H9 (cell line): ENCODE data around the gene ADAMTS3. TPM values are rescaled to one million over a fixed set of nuclear protein-coding genes. Genes with fewer than 3 reads are reported as not detected.

Source experiments
- DNase-seq: peaks from one replicate; pipeline ENCODE4 v3.0.0-alpha.2; 2017
- H2AFZ ChIP-seq: one replicate; pipeline ENCODE4 v1.6.1; 2013; ENCODE audit warnings: mild to moderate bottlenecking, low read length, control low read depth, moderate library complexity
- H2AK5ac ChIP-seq: 2 replicates; pipeline ENCODE4 v1.6.1; 2013; ENCODE audit warnings: low read length, control low read depth, mixed read lengths; ENCODE audit not compliant: insufficient read length
- H2BK120ac ChIP-seq: one replicate; pipeline ENCODE4 v1.6.1; 2013; ENCODE audit warnings: low read depth, mild to moderate bottlenecking, low read length, control low read depth, inconsistent platforms; ENCODE audit not compliant: poor library complexity, severe bottlenecking
- H2BK12ac ChIP-seq: 2 replicates; pipeline ENCODE4 v1.6.1; 2013; ENCODE audit warnings: low read length, control low read depth, mixed read lengths, low read depth; ENCODE audit not compliant: insufficient read length
- H2BK15ac ChIP-seq: 2 replicates; pipeline ENCODE4 v1.6.1; 2013; ENCODE audit warnings: low read depth, low read length, control low read depth
- H2BK20ac ChIP-seq: one replicate; pipeline ENCODE4 v1.6.1; 2013; ENCODE audit warnings: low read depth, mild to moderate bottlenecking, low read length, control low read depth, inconsistent platforms; ENCODE audit not compliant: poor library complexity, severe bottlenecking
- H2BK5ac ChIP-seq: 2 replicates; pipeline ENCODE4 v1.6.1; 2013; ENCODE audit warnings: low read length, control low read depth, mixed read lengths; ENCODE audit not compliant: insufficient read length
- H3K14ac ChIP-seq: 2 replicates; pipeline ENCODE4 v1.6.1; 2013; ENCODE audit warnings: low read length, control low read depth; ENCODE audit not compliant: insufficient read depth
- H3K18ac ChIP-seq: 2 replicates; pipeline ENCODE4 v1.6.1; 2013; ENCODE audit warnings: low read depth, mild to moderate bottlenecking, mixed read lengths, low read length, control low read depth; ENCODE audit not compliant: insufficient read length
- H3K23ac ChIP-seq: 2 replicates; pipeline ENCODE4 v1.6.1; 2013; ENCODE audit warnings: low read length, control low read depth, mixed read lengths, low read depth; ENCODE audit not compliant: insufficient read length
- H3K23me2 ChIP-seq: 2 replicates; pipeline ENCODE4 v1.6.1; 2013; ENCODE audit warnings: low read depth, mild to moderate bottlenecking, mixed read lengths, low read length, control low read depth; ENCODE audit not compliant: insufficient read length, poor library complexity, severe bottlenecking
- H3K27ac ChIP-seq: 2 replicates; pipeline ENCODE4 v1.5.1; 2013; ENCODE audit warnings: low read length, control low read depth, mixed read lengths, low read depth; ENCODE audit not compliant: insufficient read length
- H3K27me3 ChIP-seq: 2 replicates; pipeline ENCODE4 v1.6.1; 2013; ENCODE audit warnings: low read length, control low read depth, inconsistent platforms; ENCODE audit not compliant: insufficient read depth
- H3K4ac ChIP-seq: 2 replicates; pipeline ENCODE4 v1.6.1; 2013; ENCODE audit warnings: low read depth, mild to moderate bottlenecking, control low read depth, inconsistent platforms, low read length, moderate library complexity
- H3K4me1 ChIP-seq: 2 replicates; pipeline ENCODE4 v1.6.1; 2013; ENCODE audit warnings: low read length, control low read depth, inconsistent platforms; ENCODE audit not compliant: insufficient read depth
- H3K4me2 ChIP-seq: 2 replicates; pipeline ENCODE4 v1.6.1; 2013; ENCODE audit warnings: low read length, control low read depth, mixed read lengths; ENCODE audit not compliant: insufficient read length, insufficient read depth
- H3K56ac ChIP-seq: 2 replicates; pipeline ENCODE4 v1.6.1; 2013; ENCODE audit warnings: low read depth, mild to moderate bottlenecking, mixed read lengths, low read length, control low read depth; ENCODE audit not compliant: insufficient read length
- H3K79me1 ChIP-seq: 2 replicates; pipeline ENCODE4 v1.6.1; 2013; ENCODE audit warnings: low read depth, mild to moderate bottlenecking, moderate library complexity, low read length, control low read depth, inconsistent platforms; ENCODE audit not compliant: insufficient read depth, poor library complexity, severe bottlenecking
- H3K79me2 ChIP-seq: 2 replicates; pipeline ENCODE4 v1.6.1; 2013; ENCODE audit warnings: low read length, control low read depth, inconsistent platforms; ENCODE audit not compliant: insufficient read depth
- H3K9ac ChIP-seq: 2 replicates; pipeline ENCODE4 v1.6.1; 2013; ENCODE audit warnings: low read length, control low read depth, mixed read lengths; ENCODE audit not compliant: insufficient read length; ENCODE audit errors: extremely low read depth
- H3K9me3 ChIP-seq: one replicate; pipeline ENCODE4 v1.6.1; 2013; ENCODE audit warnings: low read depth, low read length, inconsistent platforms; ENCODE audit not compliant: control insufficient read depth
- H3T11ph ChIP-seq: one replicate; pipeline ENCODE4 v1.6.1; 2013; ENCODE audit warnings: mild to moderate bottlenecking, low read length, control low read depth, inconsistent platforms
- H4K20me1 ChIP-seq: one replicate; pipeline ENCODE4 v1.6.1; 2013; ENCODE audit not compliant: control insufficient read depth, insufficient read length, insufficient read depth
- H4K5ac ChIP-seq: 2 replicates; pipeline ENCODE4 v1.6.1; 2013; ENCODE audit warnings: low read depth, mild to moderate bottlenecking, mixed read lengths, low read length, control low read depth; ENCODE audit not compliant: insufficient read length
- H4K8ac ChIP-seq: replicated peaks from 2 replicates; pipeline ENCODE4 v1.6.1; 2013; ENCODE audit warnings: low read length, control low read depth, mixed read lengths, low read depth; ENCODE audit not compliant: insufficient read length
- H4K91ac ChIP-seq: 2 replicates; pipeline ENCODE4 v1.6.1; 2013; ENCODE audit warnings: low read depth, mild to moderate bottlenecking, moderate library complexity, mixed read lengths, low read length, control low read depth; ENCODE audit not compliant: insufficient read length
- H3K27ac Mint-ChIP-seq, 3 experiments: 2 replicates in 2 of 3; 3 replicates in 1 of 3; pipeline ENCODE4 v1.8.0; 2020 to 2021; ENCODE audit warnings: mixed read lengths in 3 of 3, mild to moderate bottlenecking in 1 of 3, moderate library complexity in 1 of 3
- H3K27me3 Mint-ChIP-seq: 2 replicates; pipeline ENCODE4 v1.8.0; 2021; ENCODE audit warnings: low read depth, mild to moderate bottlenecking, moderate library complexity, mixed read lengths
- H3K36me3 Mint-ChIP-seq, 3 experiments: 2 replicates in 2 of 3; 3 replicates in 1 of 3; pipeline ENCODE4 v1.8.0; 2020 to 2021; ENCODE audit warnings: low read depth in 3 of 3, mixed read lengths in 3 of 3; ENCODE audit not compliant: insufficient read depth in 1 of 3
- H3K4me1 Mint-ChIP-seq, 2 experiments: 2 replicates each; pipeline ENCODE4 v1.8.0; 2020; ENCODE audit warnings: mixed read lengths in 2 of 2
- H3K4me3 Mint-ChIP-seq, 2 experiments: 2 replicates in 1 of 2; 3 replicates in 1 of 2; pipeline ENCODE4 v1.8.0; 2020 to 2021; ENCODE audit warnings: mild to moderate bottlenecking in 2 of 2, mixed read lengths in 2 of 2, moderate library complexity in 1 of 2
- H3K9me3 Mint-ChIP-seq, 2 experiments: 2 replicates in 1 of 2; 3 replicates in 1 of 2; pipeline ENCODE4 v1.8.0; 2020; ENCODE audit warnings: mild to moderate bottlenecking in 2 of 2, mixed read lengths in 2 of 2, moderate library complexity in 1 of 2
- CTCF ChIP-seq: fragments of 200-600 bp; sonication (generic); conservative IDR thresholded peaks from 3 replicates; pipeline ENCODE4 v1.8.0; 2021; ENCODE audit warnings: antibody characterized with exemption, mild to moderate bottlenecking
- WGBS: extraction: QIAGEN DNeasy Blood & Tissue Kit; methylation state at CpG from one replicate; pipeline ENCODE4 v1.1.7; 2013; ENCODE audit warnings: missing lambda C conversion rate, low lambda C conversion rate, mixed read lengths; ENCODE audit not compliant: insufficient read length; ENCODE audit errors: extremely low coverage; 5-methylcytosine and 5-hydroxymethylcytosine counted together
- total RNA-seq: library from RNA; stranded (reverse); gene quantifications from 2 replicates; pipeline ENCODE4 v1.2.1, GENCODE V29; 2021

The ADAMTS3 gene
- total RNA-seq, 1 experiment from 2014 or later: 1.1 TPM

- Mint-ChIP-seq H3K27ac (no peak overlapping the region), H3K4me3 (no peak overlapping the region)
- TF ChIP-seq CTCF: no peak
Measured at GRCh38 chr4:72591547-72592454, 22.8 kb upstream of the ADAMTS3 start.

More at GRCh38 chr4:72591547-72592454, 22.8 kb upstream of the ADAMTS3 start:
- Histone ChIP-seq H3K27ac (no peak overlapping the region), H3T11ph (no peak overlapping the region), H3K79me2 (no peaks in the 10 kb centered on the region), H3K18ac (no peak overlapping the region), H3K79me1 (no peaks in the 10 kb centered on the region), H4K20me1 (no peaks in the 10 kb centered on the region), H2BK15ac (no peak overlapping the region), H3K4me1 (no peaks in the 10 kb centered on the region), H2BK12ac (no peak overlapping the region), H3K4ac (no peak overlapping the region), H3K4me2 (no peak overlapping the region), H3K9me3 (no peaks in the 10 kb centered on the region), H3K27me3 (no peaks in the 10 kb centered on the region), H2AK5ac (no peak overlapping the region), H3K9ac (no peak overlapping the region), H3K23me2 (no peaks in the 10 kb centered on the region), H3K14ac (no peak overlapping the region), H4K8ac (no peak overlapping the region), H3K56ac (no peak overlapping the region), H2BK20ac (no peak overlapping the region), H2BK5ac (no peak overlapping the region), H2AFZ (no peak overlapping the region), H3K23ac (no peak overlapping the region), H2BK120ac (no peak overlapping the region), H4K5ac (no peak overlapping the region), H4K91ac (no peak overlapping the region)
- no peak for DNase-seq
- no CpG with 5 or more reads among the region's 11 CpGs for WGBS
- H3K36me3 Mint-ChIP-seq: peaks cover 6 to 21% (median 9%) of the 10 kb centered on the region in 3 experiments
- H3K27me3 Mint-ChIP-seq: peaks cover 2% of the 10 kb centered on the region; the same call in 1 of the 2 replicates
- H3K4me1 Mint-ChIP-seq: no peaks in the 10 kb centered on the region
- H3K9me3 Mint-ChIP-seq: peaks cover 19 to 25% of the 10 kb centered on the region in 2 experiments
